Posterior vena cava (tissue), 2 donors: ENCODE data around the gene KRT31. TPM values are rescaled to one million over a fixed set of nuclear protein-coding genes. Genes with fewer than 3 reads are reported as not detected.
"Not testable (repeated sequence)": the region's sequence is repeated elsewhere in the genome, so short reads cannot be mapped to it uniquely, and the experiment has no call there.

ENCODE experiments used
- DNase-seq: peaks from one replicate; pipeline ENCODE4 v3.0.0-alpha.2; 2020; ENCODE audit warnings: low spot score
- intact Hi-C, 2 donors: fragments of 100-400 bp; cut with DNase I; formaldehyde crosslinking; loops; one replicate each; pipeline versions ENCODE4 v1.14.1 to v1.14.2; 2022 to 2023
- total RNA-seq, 2 donors: library from RNA; stranded (reverse); fragmentation: NEBNext Ultra II Directional; extraction: Animal tissue kit (Norgen Biotek cat#: 25700); gene quantifications; one replicate each; pipeline ENCODE4 v1.2.1, GENCODE V29; 2021
- donor health status: DM: yes; HTN: yes; CAD: no.
- donor health status: DM: yes; HTN: yes; CAD: no.

Gene KRT31
- total RNA-seq, 2 donors from 2014 or later, result not detected

DNA sequence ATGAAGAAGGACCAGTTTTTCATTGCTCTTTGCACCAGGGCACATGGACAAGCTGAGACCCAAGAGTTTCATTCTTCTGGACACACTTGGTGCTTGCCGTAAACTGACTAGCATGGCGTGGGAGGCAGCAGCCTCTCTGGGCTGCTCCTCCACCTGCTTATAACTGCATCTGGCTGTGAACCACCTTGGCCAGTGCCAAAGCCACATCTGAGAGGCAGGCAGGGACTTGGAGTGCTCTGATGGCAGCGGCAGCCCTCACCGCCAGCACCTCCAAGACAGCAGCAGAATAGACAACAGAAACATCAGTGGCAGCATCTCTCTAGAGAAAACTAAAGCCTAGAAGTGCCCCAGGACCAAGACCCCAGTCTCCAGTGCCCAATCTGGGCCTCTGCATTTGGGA lies 22.3 kb upstream of the KRT31 start:
- DNase-seq, result no peak
- intact Hi-C loops, result no loop called here

- intact Hi-C loops, result no loop called here
- DNase-seq, result no peak
These were observed 20.9 kb upstream of the KRT31 start for GRCh38 chr17:41418116-41418860.

DNA sequence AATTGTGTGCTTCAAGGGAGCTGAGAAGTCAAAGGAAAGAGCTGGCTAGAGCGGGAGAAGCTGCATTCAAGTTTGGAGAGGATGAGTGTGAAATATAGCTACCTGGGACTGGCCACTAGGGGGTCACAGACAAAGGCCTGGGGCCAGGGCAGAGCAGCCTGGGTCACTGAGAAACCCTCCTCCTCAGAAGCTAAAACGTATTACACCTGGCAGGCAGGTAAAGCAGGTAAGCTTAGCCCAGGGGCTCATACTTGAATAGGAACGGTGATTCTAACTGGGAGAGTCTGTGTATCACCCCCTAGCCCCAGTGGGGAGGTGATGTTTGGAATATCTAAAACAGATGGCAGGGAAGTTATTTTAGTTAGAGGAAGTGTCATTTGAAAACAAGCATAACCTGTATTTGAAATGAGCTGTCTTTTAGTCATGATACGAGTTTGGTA lies 20.2 kb upstream of the KRT31 start:
- DNase-seq, result no peak
- intact Hi-C loops, result no loop called here

DNA sequence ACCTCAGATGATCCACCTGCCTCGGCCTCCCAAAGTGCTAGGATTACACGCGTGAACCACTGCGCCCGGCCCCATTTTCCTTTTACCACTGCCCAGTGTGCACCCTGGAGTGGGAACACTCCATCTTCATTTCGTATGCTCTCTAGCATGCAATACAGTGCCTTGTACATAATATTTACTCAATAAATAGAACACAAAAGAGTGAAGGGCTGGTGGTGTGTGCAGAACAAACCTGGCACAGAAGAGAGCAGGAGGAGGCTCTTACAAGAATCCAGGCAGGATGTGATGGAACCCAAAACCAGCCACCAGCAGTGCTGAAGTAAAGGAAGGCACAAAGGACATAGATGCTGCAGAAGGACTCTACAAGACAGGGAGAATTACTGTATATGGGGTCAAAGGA lies 19.7 kb upstream of the KRT31 start:
- intact Hi-C loops, result no loop called here
- no peak for DNase-seq

DNA sequence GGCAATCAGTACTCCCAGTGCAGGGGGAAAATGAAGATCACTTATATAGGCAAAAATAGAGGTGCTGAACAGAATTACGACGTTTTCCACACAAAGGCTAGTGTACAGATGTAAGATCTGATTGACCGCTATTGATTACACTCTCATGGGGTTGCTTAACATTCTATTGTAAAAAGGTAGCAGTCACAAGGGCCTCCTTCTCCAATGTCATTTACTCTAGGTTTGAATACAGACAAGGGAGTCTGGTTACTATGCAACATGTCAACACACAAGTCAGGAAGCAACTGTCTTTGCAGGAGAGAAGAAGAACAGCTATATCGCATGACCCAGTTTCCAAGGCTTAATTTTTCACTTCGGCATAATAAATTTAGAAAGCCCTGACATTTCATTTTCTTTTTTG lies 19.1 kb upstream of the KRT31 start:
- no peak for DNase-seq
- intact Hi-C loops, result no loop called here

- intact Hi-C loops, result no loop called here
- DNase-seq, result no peak
These were observed 18.5 kb upstream of the KRT31 start for GRCh38 chr17:41415833-41416335.

DNA sequence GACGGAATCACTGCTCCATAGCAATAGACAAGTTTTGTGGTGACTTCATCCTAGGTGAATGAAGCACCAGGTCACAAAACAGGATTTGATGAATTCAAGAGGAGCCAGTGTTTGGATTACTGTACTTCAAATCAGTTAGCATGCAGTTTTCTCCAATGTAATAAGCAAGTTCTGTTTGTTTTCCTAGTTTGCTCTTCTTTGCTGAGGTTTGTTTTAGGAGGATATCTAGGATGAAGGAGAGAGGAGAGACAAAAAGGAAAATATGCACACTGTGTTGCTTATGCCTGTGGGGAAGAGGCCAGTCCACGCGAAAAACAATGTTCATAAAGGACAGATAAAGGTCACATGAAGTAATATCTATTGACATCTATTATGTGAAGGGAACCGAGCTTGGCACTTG lies 18.0 kb upstream of the KRT31 start:
- DNase-seq, result no peak
- intact Hi-C loops, result no loop called here

DNA sequence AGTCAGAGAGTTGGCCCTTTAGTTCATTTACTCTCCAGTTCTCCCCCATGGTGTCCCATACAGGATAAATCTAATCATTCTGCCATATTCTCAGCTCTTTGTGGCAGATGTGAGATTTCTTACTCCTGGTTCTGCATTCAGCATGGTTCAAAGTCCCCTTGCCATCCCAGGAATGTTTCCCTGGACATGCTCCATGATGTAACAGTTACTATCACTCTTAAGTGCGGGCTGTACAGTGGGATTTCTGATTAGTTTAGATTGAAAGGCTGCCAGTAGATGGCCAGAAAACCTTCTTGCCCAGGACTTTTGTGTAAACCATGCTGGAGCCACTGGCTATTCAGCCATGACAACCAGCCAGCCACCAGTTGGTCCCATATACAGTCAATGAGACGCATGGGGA lies 16.6 kb upstream of the KRT31 start:
- intact Hi-C loops, result no loop called here

DNA sequence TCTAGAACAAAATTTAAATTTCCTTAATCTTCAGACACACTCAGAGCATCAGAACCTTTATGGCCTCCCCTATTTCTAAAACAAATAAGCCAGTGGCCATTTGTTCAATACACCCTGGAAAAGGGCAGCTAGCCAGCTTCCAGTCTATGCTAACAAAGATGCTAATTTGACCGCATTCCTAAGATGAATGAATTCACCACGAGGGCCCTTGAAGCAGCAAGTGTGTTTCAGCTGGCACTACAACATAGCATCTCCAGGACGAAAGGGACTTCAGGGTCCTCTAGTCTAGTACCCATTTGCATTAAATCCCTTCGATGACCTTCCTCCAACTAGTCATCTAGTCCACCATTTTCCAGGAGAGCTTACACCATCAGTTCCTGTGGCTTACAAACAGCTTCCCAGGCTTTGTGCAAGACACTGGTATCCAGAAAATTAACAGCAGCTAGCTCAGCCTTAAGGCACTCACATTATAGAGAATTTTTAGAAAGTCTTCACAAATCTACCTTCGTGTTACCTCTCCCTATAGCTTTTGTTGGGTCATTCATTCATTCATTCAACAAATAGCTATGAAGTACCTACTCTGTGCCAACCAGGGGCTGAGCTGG lies 16.0 kb upstream of the KRT31 start:
- intact Hi-C loops, result no loop called here
- DNase-seq, result no peak

More for the DNA sequence above, 16.6 kb upstream of the KRT31 start:
- DNase-seq, result no peak

- DNase-seq, result no peak
- intact Hi-C loops, result no loop called here
These were observed 13.8 kb upstream of the KRT31 start for GRCh38 chr17:41411072-41411840.

DNA sequence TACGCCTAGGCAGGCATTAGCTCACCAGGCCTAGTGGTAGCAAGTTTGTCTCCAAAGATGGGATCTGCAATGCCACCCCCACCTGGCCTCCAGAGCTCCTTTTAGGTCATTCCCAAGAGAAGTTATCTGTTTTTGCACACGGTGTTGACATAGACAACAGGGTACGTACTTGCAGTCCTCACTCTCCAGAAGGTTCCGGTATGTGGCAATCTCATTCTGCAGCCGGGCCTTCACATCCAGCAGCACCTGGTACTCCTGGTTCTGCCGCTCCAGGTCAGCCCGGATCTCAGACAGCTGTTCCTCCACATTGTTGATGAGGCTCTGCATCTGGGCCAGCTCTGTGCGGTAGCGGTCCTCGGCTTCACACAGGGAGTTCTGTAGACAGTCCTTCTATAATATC lies 9.8 kb upstream of the KRT31 start:
- intact Hi-C loops, result no loop called here
- no peak for DNase-seq

GRCh38 chr17:41406205-41406604 lies 8.8 kb upstream of the KRT31 start:
- intact Hi-C loops, result no loop called here
- no peak for DNase-seq

DNA sequence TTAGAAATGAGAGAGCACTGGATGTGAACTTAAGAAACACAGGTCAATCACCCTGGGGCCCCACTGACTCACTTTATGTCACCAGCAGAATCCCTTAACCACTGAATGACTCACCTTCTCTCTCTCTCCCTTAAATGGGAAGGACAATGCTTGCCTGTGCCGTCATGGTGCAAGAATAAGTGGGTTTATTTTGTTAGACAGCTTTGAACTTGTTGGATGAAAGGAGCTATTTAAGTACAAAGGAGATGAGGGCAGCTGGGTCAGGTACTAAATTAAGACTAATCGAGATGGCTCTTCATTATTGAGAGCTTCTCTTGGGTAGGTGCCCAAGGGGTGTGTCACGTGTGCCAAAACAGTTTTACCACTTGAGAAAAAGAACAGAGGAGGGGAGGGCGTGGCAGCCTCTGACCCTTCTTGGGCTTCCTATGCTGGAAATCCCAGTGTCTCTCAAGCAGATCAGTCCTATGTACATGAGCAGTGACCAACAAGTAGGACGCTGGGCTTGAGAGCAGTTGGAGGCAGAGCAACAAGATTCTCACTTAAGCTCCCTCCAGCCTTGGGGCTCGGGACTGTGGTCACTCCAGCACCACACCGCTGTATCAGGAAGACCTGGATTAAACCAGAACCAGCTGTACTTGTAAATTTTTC lies 6.7 kb upstream of the KRT31 start:
- no peak for DNase-seq

DNA sequence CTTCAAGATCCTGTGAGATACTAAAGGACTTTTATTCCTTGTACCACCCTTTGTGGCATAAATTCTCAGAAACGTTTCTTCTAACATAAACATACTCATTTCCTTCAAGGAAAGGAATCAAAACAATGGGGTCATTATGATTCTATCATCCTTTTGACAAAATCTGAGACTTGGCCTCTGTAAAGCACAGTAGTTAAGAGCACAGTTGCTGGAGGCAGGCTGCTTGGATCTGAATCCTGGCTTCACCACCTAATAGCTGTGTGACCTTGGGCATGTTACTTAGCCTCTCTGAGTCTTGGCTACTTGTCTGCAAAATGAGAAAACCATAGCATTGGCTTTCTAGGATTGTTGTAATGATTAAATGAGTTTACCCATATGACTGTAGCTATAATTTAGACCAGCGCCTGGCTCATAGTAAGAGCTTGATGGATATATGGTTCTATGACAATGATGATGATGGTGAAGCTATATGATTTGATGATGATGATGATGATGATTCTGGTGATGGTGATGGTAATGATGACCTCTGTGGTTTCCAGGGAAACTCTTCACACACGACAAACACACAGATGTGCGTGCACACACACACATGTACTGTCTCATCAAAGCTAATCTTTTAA lies 6.1 kb upstream of the KRT31 start:
- intact Hi-C loops, result no loop called here
- no peak for DNase-seq

More for the DNA sequence above, 6.7 kb upstream of the KRT31 start:
- intact Hi-C loops, result no loop called here

GRCh38 chr17:41402161-41402560 lies 4.8 kb upstream of the KRT31 start:
- no peak for DNase-seq
- intact Hi-C loops, result no loop called here

- DNase-seq, result no peak
These were observed 1.1 kb downstream of the KRT31 start for GRCh38 chr17:41396340-41396739.

DNA sequence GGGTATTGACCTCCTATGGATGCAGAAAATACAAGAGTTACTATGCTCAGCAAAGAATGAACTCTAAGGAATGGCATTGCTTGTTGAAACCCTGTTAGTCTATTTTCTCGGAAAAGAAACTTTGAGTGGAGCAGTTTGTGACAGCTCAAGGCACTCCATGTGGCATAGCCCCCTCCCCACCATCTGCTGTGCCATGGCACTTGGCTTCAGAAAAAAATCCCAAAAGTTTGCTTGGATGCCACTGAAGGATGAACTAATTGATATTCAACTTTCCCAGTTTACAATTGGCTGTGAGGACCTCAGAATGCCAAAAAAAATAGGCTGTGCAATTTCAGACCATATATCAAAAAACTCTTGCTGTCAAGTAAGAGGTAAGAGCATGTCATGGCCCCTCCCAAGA lies 1.8 kb downstream of the KRT31 start:
- intact Hi-C loops, result no loop called here
- no peak for DNase-seq

More at GRCh38 chr17:41396340-41396739, 1.1 kb downstream of the KRT31 start:
- intact Hi-C loops, result no loop called here

- not testable (repeated sequence) for DNase-seq
These were observed 2.4 kb downstream of the KRT31 start for GRCh38 chr17:41395044-41395443.

DNA sequence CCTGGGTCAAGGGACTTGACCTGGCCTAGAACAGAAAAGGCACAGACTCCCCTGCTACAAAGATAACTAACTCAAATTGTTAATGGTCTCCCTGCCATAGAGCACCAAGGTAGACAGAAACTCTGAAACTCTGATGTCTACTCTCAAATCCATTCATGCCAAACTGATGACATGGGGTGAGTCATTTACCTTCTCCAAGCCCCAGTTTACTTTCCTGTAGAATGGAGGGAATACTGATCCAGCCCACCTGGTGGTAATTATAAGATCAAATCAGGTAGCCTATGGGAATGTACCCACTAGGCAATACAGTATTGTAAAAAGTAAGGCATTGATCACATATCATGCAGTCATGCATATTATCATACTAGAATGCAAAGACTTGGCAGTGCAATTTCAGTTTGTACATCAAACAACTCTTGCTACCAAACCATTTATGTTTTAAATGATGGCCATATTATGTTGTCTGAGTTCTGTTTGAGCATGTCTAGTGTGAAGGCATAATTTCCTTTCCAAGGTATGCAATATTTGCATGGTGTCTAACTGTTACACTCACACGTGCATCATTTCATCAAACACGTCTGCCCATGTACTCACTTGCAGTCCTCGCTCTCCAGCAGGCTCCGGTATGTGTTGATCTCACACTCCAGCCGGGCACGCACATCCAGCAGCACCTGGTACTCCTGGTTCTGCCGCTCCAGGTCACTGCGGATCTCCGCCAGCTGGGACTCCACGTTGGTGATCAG lies 3.0 kb downstream of the KRT31 start:
- DNase-seq, result no peak
- intact Hi-C loops, result no loop called here

More at GRCh38 chr17:41395044-41395443, 2.4 kb downstream of the KRT31 start:
- intact Hi-C loops, result not testable (repeated sequence)
